Transverse colon (tissue), 4 donors: Measurements from ENCODE around the gene NCKAP5L. TPM values are rescaled to one million over a fixed set of nuclear protein-coding genes. Genes with fewer than 3 reads are reported as not detected.
"Not testable (repeated sequence)": the region's sequence is repeated elsewhere in the genome, so short reads cannot be mapped to it uniquely, and the experiment has no call there.

Source experiments
- DNase-seq: peaks from one replicate; pipeline ENCODE4 v3.0.0-alpha.2; 2019
- H3K27ac ChIP-seq, 4 donors: fragments of 200-600 bp; sonication (generic); 2 replicates each; pipeline ENCODE4 v1.5.1; 2016 to 2018; ENCODE audit warnings: inconsistent platforms in 4 of 4
- H3K27me3 ChIP-seq: fragments of 200-600 bp; sonication (generic); 2 replicates; pipeline ENCODE4 v1.5.1; 2017; ENCODE audit warnings: inconsistent platforms
- H3K36me3 ChIP-seq, 4 donors: fragments of 200-600 bp; sonication (generic); 2 replicates each; pipeline ENCODE4 v1.5.1; 2017 to 2019; ENCODE audit warnings: inconsistent platforms in 4 of 4
- H3K4me1 ChIP-seq, 4 donors: fragments of 200-600 bp; sonication (generic); 2 replicates each; pipeline ENCODE4 v1.5.1; 2017 to 2020; ENCODE audit warnings: inconsistent platforms in 4 of 4
- H3K4me3 ChIP-seq, 4 donors: fragments of 200-600 bp; sonication (generic); 1 replicate in 1 of 4; 2 replicates in 3 of 4; pipeline versions ENCODE4 v1.5.1 to v1.6.1; 2017 to 2019; ENCODE audit warnings: inconsistent platforms in 4 of 4
- H3K9me3 ChIP-seq, 2 donors: fragments of 200-600 bp; sonication (generic); 2 replicates each; pipeline ENCODE4 v1.5.1; 2017 to 2019; ENCODE audit warnings: inconsistent platforms in 2 of 2
- CTCF ChIP-seq, 5 experiments: fragments of 200-600 bp in 3 of 5; fragments of 450-650 bp in 2 of 5; sonication (generic) in 3 of 5; IDR thresholded peaks; 1 replicate in 2 of 5; 2 replicates in 3 of 5; pipeline ENCODE4 v1.5.1; 2016 to 2017; ENCODE audit warnings: antibody characterized with exemption in 5 of 5, inconsistent platforms in 3 of 5, mild to moderate bottlenecking in 2 of 5, moderate library complexity in 1 of 5
- EP300 ChIP-seq: sonication (generic); formaldehyde crosslinking; IDR thresholded peaks from one replicate; pipeline ENCODE4 v1.6.1; 2017; ENCODE audit warnings: antibody characterized with exemption, low read depth
- POLR2A ChIP-seq: fragments of 450-650 bp; IDR thresholded peaks from one replicate; pipeline ENCODE4 v1.6.1; 2016; ENCODE audit warnings: antibody characterized with exemption, mild to moderate bottlenecking, moderate library complexity
- POLR2AphosphoS5 ChIP-seq, 3 donors: sonication (generic); formaldehyde crosslinking; IDR thresholded peaks; one replicate each; pipeline ENCODE4 v1.6.1; 2016; ENCODE audit warnings: antibody characterized with exemption in 3 of 3
- WGBS, 2 donors: methylation state at CpG; one replicate each; pipeline ENCODE4 v1.1.5; 2018; ENCODE audit warnings: low coverage in 1 of 2; 5-methylcytosine and 5-hydroxymethylcytosine counted together
- in situ Hi-C, 4 donors: fragments of 200-750 bp; cut with MboI; loops; one replicate each; pipeline versions ENCODE4 v1.15.0 to v1.15.1; 2017; ENCODE audit warnings: low sequenced_read_pairs in 3 of 4, low pct_ligation_motif_present in 1 of 4, low pct_unique_long_range_greater_than_20kb in 1 of 4
- intact Hi-C: fragments of 100-400 bp; cut with DNase I; formaldehyde crosslinking; loops from one replicate; pipeline ENCODE4 v1.15.1; 2023; ENCODE audit warnings: low total_unique reads
- total RNA-seq, 4 donors: library from RNA; depleted of rRNA; stranded (reverse); fragments of >200 nt; gene quantifications; one replicate each; pipeline ENCODE4 v1.1.0, GENCODE V29; 2016

The NCKAP5L gene
- total RNA-seq, 4 donors from 2014 or later, result 3.4 to 5.1 (median 4.2) TPM

DNA sequence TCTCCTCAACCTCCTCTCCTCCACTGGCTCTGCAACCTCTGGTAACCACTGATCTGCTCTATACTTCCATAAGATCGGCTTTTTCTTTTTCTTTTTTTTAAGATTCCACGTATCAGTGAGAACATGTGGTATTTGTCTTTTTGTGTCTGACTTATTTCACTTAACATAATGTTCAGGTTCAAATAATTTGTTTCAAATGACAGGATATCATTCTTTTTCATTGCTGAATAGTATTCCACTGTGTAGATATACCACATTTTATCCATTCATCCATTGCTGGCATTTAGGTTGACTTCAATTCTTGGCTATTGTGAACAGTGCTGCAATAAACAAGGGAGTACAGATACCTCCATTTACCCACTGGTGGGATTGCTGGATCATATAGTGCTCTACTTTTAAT is 40.5 kb downstream of the NCKAP5L start:
- Histone ChIP-seq H3K27ac (no peak overlapping the region), H3K36me3 (no peaks in the 10 kb centered on the region), H3K27me3 (no peaks in the 10 kb centered on the region), H3K4me3 (no peak overlapping the region), H3K9me3 (no peaks in the 10 kb centered on the region), H3K4me1 (peaks cover 0 to 13% (median 0%) of the 10 kb centered on the region in 4 donors)
- DNase-seq, result no peak
- WGBS, 2 donors, result 93 to 94% methylated on average over 2 of the region's 2 CpGs
- TF ChIP-seq EP300 (no peak), CTCF (IDR thresholded peaks at IDR 0.05) (no peak), POLR2A (no peak), POLR2AphosphoS5 (IDR thresholded peaks at IDR 0.05) (no peak)
- in situ Hi-C loops, result no loop called here
- intact Hi-C loops, result no loop called here

DNA sequence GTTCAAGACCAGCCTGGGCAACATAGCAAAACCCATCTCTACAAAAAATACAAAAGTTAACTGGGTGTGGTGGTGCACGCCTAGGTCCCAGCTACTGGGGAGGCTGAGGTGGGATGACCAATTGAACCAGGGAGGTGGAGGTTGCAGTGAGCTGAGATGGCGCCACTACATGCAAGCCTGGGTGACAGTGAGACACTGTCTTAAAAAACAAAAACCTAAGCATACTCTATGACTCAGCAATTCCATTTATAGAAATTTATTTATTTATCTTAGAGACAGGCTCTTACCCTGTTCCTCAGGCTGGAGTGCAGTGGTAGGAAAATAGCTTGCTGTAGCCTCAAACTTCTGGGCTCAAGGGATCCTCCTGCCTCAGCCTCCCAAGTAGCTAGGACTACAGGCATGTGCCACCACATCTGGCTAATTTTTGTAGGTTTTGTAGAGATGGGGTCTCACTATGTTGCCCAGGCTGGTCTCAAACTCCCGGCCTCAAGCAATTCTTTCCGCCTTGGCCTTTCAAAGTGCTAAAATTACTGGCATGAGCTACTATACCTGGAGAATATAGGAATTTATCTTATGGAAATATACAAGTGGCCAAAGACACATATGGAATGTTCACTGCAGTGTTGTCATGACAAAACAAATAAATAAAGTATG is 43.3 kb downstream of the NCKAP5L start:
- no peak overlapping the region for H3K27ac ChIP-seq
- intact Hi-C loops (no loop called here), in situ Hi-C loops (no loop called here)
- H3K27me3 ChIP-seq, result no peaks in the 10 kb centered on the region
- no peaks in the 10 kb centered on the region for H3K9me3 ChIP-seq
- no peak overlapping the region for H3K4me3 ChIP-seq
- DNase-seq, result no peak
- no peak for TF ChIP-seq POLR2AphosphoS5 (IDR thresholded peaks at IDR 0.05)
- TF ChIP-seq POLR2A, result no peak
- TF ChIP-seq EP300, result no peak
- TF ChIP-seq CTCF (IDR thresholded peaks at IDR 0.05), result no peak
- no peaks in the 10 kb centered on the region for H3K36me3 ChIP-seq
- peaks cover 0 to 13% (median 0%) of the 10 kb centered on the region in 4 donors for H3K4me1 ChIP-seq
- WGBS, 2 donors, result 70 to 72% methylated on average over 2 to 4 of the region's 4 CpGs

DNA sequence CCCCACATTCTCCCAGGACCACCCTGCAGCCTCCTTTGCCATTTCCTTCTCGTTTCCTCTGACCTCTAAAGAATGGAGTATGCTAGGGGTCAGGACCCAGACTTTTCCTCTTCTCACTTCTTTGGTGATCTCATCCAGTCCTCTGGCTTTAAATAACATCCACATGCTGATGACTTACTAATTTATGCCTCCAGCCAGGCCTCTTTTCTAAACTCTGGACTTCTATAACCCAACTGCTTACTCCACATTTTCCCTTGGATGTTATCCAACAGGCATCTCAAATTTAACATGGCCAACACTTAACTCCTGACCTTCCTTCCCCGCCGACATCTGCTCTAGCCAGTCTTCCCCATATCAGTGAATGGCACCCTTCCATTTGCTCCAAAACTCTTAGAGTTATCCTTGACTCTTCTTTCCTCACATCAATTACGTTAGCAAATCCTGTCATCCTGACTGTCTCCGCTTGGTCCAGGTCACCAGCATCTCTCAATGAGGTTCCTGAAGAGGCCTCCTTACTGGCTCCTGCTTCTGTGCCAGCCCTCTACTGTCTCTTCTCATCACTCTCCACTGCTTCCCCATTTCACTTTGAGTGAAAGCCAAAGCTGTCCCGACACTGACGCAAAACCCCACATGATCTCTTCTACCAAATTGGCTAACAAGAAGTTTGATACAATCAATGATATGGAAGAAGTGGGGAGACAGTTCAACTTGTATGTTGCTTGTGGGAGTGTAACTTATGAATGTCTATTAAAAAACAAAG is 44.1 kb downstream of the NCKAP5L start:
- H3K27ac ChIP-seq, result no peak overlapping the region
- no peak overlapping the region for H3K4me3 ChIP-seq
- WGBS, 2 donors, result 35 to 60% methylated on average over 5 to 7 of the region's 7 CpGs
- no peaks in the 10 kb centered on the region for H3K9me3 ChIP-seq
- in situ Hi-C loops (no loop called here), intact Hi-C loops (no loop called here)
- H3K4me1 ChIP-seq, result peaks cover 0 to 13% (median 0%) of the 10 kb centered on the region in 4 donors
- DNase-seq, result no peak
- no peaks in the 10 kb centered on the region for H3K27me3 ChIP-seq
- no peaks in the 10 kb centered on the region for H3K36me3 ChIP-seq
- TF ChIP-seq POLR2AphosphoS5 (IDR thresholded peaks at IDR 0.05), result no peak
- no peak for TF ChIP-seq POLR2A
- no peak for TF ChIP-seq EP300
- no peak for TF ChIP-seq CTCF (IDR thresholded peaks at IDR 0.05)

GRCh38 chr12:49780914-49781313 is 47.3 kb downstream of the NCKAP5L start:
- H3K4me1 ChIP-seq, result peaks cover 0 to 18% (median 0%) of the 10 kb centered on the region in 4 donors
- H3K9me3 ChIP-seq, H3K36me3 ChIP-seq, in situ Hi-C loops, H3K27ac ChIP-seq, H3K4me3 ChIP-seq, DNase-seq, H3K27me3 ChIP-seq, intact Hi-C loops: not testable (repeated sequence)
- 90 to 92% methylated on average over 5 to 6 of the region's 6 CpGs for WGBS, 2 donors
